DND-41 (cell line): Measurements from ENCODE around the gene SCPEP1.

Experiments used
- CTCF ChIP-seq: IDR thresholded peaks from 2 replicates; pipeline ENCODE4 v1.5.1; 2012; ENCODE audit warnings: borderline replicate concordance, low read length, moderate library complexity, mild to moderate bottlenecking; ENCODE audit not compliant: poor library complexity, severe bottlenecking; ENCODE audit errors: extremely low read depth
- EZH2 ChIP-seq: IDR thresholded peaks from 3 replicates; pipeline ENCODE4 v1.6.1; 2012; ENCODE audit warnings: borderline replicate concordance, low read depth, mild to moderate bottlenecking, moderate library complexity, low read length, inconsistent platforms; ENCODE audit not compliant: severe bottlenecking

- TF ChIP-seq CTCF (no peak), EZH2 (no peak)
Measured at GRCh38 chr17:57048096-57048495, 70.2 kb downstream of the SCPEP1 start.
